ENCODE measurements around the gene KDM2B. TPM values are rescaled to one million over a fixed set of nuclear protein-coding genes. Genes with fewer than 3 reads are reported as not detected.

Gene KDM2B
- total and polyA plus RNA-seq, 2 of the 8 experiments (the other 6 are each of a cell fraction or from before 2014, with no cell fraction given), result 111 to 162 TPM

DNA sequence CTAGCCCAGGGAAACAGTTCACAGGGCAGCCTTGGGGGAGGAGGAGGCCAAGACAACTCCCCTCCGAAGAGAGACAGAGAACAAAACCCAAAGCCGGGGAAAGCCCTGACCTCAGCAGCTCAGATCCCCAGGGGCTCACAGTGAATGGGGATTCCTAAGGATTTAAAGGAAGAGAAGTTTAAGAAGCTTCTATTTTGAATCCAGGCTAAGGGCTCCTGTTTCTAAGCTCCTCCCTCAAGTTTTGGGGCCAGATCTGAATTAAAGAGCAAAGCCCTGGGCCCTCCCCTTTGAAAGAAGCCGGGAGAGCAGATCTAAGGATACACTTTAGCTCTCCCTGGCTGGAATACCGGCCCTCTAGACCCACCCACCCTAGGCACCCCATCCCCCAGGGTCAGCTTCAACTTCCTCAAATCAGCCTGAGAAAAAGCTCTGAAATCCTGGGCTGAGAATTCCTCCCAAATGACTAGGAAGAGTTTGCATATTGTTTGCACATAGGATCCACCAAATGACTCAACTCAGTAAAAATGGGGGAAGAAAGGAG is 3.9 kb downstream of the KDM2B start:
- Histone ChIP-seq H3K23me2 (ENCODE audit: low read depth, low read length) (peaks cover 26% of the 10 kb centered on the region), H3K4me3 (ENCODE audit: extremely low read depth in 1 of 4, insufficient read depth in 2 of 4, low read depth in 3 of 4, low read length in 4 of 4) (peak overlapping the region; percentile 60 to 88 (median 81); a peak in 7 of 8 replicates), H3K9ac (replicated peaks in 1 of 4; ENCODE audit: extremely low read depth in 1 of 4, low read depth in 3 of 4, low read length in 3 of 4) (peak overlapping the region in 3 of 4 experiments; percentile 87 to 90 (median 88); a peak in 6 of 7 replicates), H2AFZ (ENCODE audit: low read length) (no peak overlapping the region), H3K56ac (replicated peaks; ENCODE audit: insufficient read length, low read depth, low read length) (peak overlapping the region; percentile 90), H3K9me3 (ENCODE audit: insufficient read depth in 2 of 2, low read depth in 1 of 2, low read length in 1 of 2) (no peaks in the 10 kb centered on the region), H2BK12ac (ENCODE audit: low read depth, low read length) (peak overlapping the region; percentile 98; the same call in 1 of the 2 replicates), H3K79me2 (ENCODE audit: control insufficient read depth in 1 of 2, insufficient read depth in 2 of 2, low read length in 2 of 2) (peaks cover 0 to 64% of the 10 kb centered on the region in 2 experiments; a peak in 2 of 4 replicates), H2BK120ac (replicated peaks; ENCODE audit: low read depth, low read length) (peak overlapping the region; percentile 89), H3K23ac (ENCODE audit: insufficient read length) (no peak overlapping the region), H2BK15ac (ENCODE audit: low read length) (0 out of 2 replicates have a peak overlapping the region, but pooled peaks have one; percentile 19), H3K27me3 (replicated peaks in 1 of 4; ENCODE audit: control insufficient read depth in 3 of 4, extremely low read depth in 1 of 4, insufficient read depth in 3 of 4, low read length in 3 of 4) (no peaks in the 10 kb centered on the region), H3K79me1 (ENCODE audit: low read depth, low read length) (peaks cover 15% of the 10 kb centered on the region), H3K18ac (ENCODE audit: extremely low read depth, low read length) (peak overlapping the region; percentile 98), H4K8ac (ENCODE audit: extremely low read depth, insufficient read depth, low read length) (no peak overlapping the region), H2AK5ac (ENCODE audit: low read depth, low read length) (0 out of 2 replicates have a peak overlapping the region, but pooled peaks have one; percentile 93), H3K4me2 (ENCODE audit: insufficient read depth in 1 of 2, low read depth in 2 of 2, low read length in 2 of 2) (peak overlapping the region; percentile 90 to 100), H2BK5ac (ENCODE audit: low read depth, low read length) (peak overlapping the region; percentile 98), H3K36me3 (ENCODE audit: control insufficient read depth in 2 of 4, insufficient read depth in 4 of 4, low read length in 3 of 4) (peaks cover 24 to 42% (median 26%) of the 10 kb centered on the region in 4 experiments), H4K20me1 (replicated peaks in 1 of 2; ENCODE audit: control insufficient read depth in 1 of 2, insufficient read depth in 2 of 2, low read length in 2 of 2) (peaks cover 0 to 2% of the 10 kb centered on the region in 2 experiments), H3K14ac (ENCODE audit: insufficient read length) (no peak overlapping the region), H2BK20ac (ENCODE audit: low read length) (no peak overlapping the region), H3K27ac (ENCODE audit: low read depth, low read length) (peak overlapping the region; percentile 95), H4K5ac (ENCODE audit: insufficient read length, low read depth, low read length) (peak overlapping the region; percentile 53), H3K4me1 (replicated peaks in 1 of 4; ENCODE audit: control insufficient read depth in 3 of 4, insufficient read depth in 4 of 4, low read length in 3 of 4) (peaks cover 10 to 24% (median 16%) of the 10 kb centered on the region in 4 experiments), H4K91ac (replicated peaks; ENCODE audit: insufficient read length, low read length) (peak overlapping the region; percentile 16), H3K4ac (replicated peaks; ENCODE audit: insufficient read length, low read depth, low read length) (no peak overlapping the region)
- WGBS, 2 experiments (ENCODE audit: extremely low coverage in 1 of 2, insufficient coverage in 1 of 2, insufficient read length in 1 of 2, insufficient replicate concordance in 2 of 2, low coverage in 1 of 2, low lambda C conversion rate in 2 of 2, missing lambda C conversion rate in 1 of 2), result 0% methylated on average over 3 of the region's 4 CpGs; no CpG with 5 or more reads in 1 of the 2 experiments
- FAIRE-seq (no peak), DNase-seq (ENCODE audit: low read depth in 1 of 2, low spot score in 2 of 2) (peak; percentile 66 to 78)
- POLR2A ChIA-PET (ENCODE audit: partially characterized antibody), result interaction anchor here (0.7 to 31.0 kb wide), 23 partner anchors 9 to 227 kb away, joined by 3 to 793 read pairs (median 5); partner anchors contain the start of genes MORN3, ORAI1 and TMEM120B
- TF ChIP-seq RXRA (IDR thresholded peaks at IDR 0.05; ENCODE audit: insufficient read depth, low read depth, low read length) (no peak), POLR2A (IDR thresholded peaks at IDR 0.05; ENCODE audit: control extremely low read depth in 1 of 2, low read depth in 2 of 2, low read length in 2 of 2) (peak; percentile 55 to 70), SP4 (IDR thresholded peaks at IDR 0.05; ENCODE audit: low read length) (0 out of 2 replicates have a peak, but pooled peaks have one; percentile 10), CHD2 (IDR thresholded peaks at IDR 0.05; ENCODE audit: low read length) (0 out of 2 replicates have a peak, but pooled peaks have one; percentile 31), TAF1 (IDR thresholded peaks at IDR 0.05; ENCODE audit: low read depth, low read length) (peak; percentile 65; the same call in 1 of the 2 replicates), ATF3 (IDR thresholded peaks at IDR 0.05; ENCODE audit: insufficient read depth, low read depth, low read length) (no peak), TBP (IDR thresholded peaks at IDR 0.05; ENCODE audit: low read depth, low read length) (peak; percentile 80), SIN3A (conservative IDR thresholded peaks at IDR 0.05 in 1 of 2, IDR thresholded peaks at IDR 0.05 in 1 of 2; ENCODE audit: low read depth in 1 of 2, low read length in 2 of 2) (peak; percentile 17 to 69; a peak in 1 of 4 replicates), ZNF274 (IDR thresholded peaks at IDR 0.05; ENCODE audit: borderline replicate concordance, extremely low read depth, low read length) (no peak), RNF2 (IDR thresholded peaks at IDR 0.05; ENCODE audit: borderline replicate concordance, low read depth, low read length, missing control alignments, poor library complexity, severe bottlenecking) (no peak), POLR2AphosphoS5 (IDR thresholded peaks at IDR 0.05; ENCODE audit: low read depth, low read length) (peak; percentile 32; the same call in 1 of the 2 replicates)
- CTCF ChIA-PET (ENCODE audit: partially characterized antibody), result interaction anchor here (0.6 to 6.6 kb wide), 17 partner anchors 13 to 134 kb away, joined by 3 to 57 read pairs (median 4); partner anchors contain the start of genes MORN3 and ORAI1
